GM23338 (cell line): ENCODE measurements around the gene IQCK. TPM values are rescaled to one million over a fixed set of nuclear protein-coding genes. Genes with fewer than 3 reads are reported as not detected.
A peak's percentile ranks its signal among the peaks of the same experiment; 100 is the strongest.

Source experiments
- ATAC-seq: fragments of 200-7000 bp; cut with Tn5 transposase; 3 replicates; pipeline ENCODE4 v1.9.1; 2020
- DNase-seq: peaks from one replicate; pipeline ENCODE4 v3.0.0-alpha.2; 2015; ENCODE audit warnings: low spot score
- H2AFZ ChIP-seq: fragments of 200-600 bp; sonication (generic); 2 replicates; pipeline ENCODE4 v1.8.0; 2016; ENCODE audit warnings: antibody characterized with exemption, mild to moderate bottlenecking, moderate library complexity
- H3F3A ChIP-seq: fragments of 200-600 bp; sonication (generic); replicated peaks from 2 replicates; pipeline ENCODE4 v1.8.0; 2017; ENCODE audit warnings: antibody characterized with exemption, mixed run types, low read depth
- H3K27ac ChIP-seq: fragments of 200-600 bp; sonication (generic); 2 replicates; pipeline ENCODE4 v1.6.1; 2016; ENCODE audit warnings: low read depth
- H3K27me3 ChIP-seq: fragments of 200-600 bp; sonication (generic); 2 replicates; pipeline ENCODE4 v1.8.0; 2016; ENCODE audit warnings: mild to moderate bottlenecking, mixed run types, moderate library complexity; ENCODE audit not compliant: insufficient read depth
- H3K36me3 ChIP-seq: fragments of 200-600 bp; sonication (generic); 2 replicates; pipeline ENCODE4 v1.8.0; 2016; ENCODE audit warnings: mild to moderate bottlenecking; ENCODE audit not compliant: insufficient read depth
- H3K4me1 ChIP-seq: fragments of 200-600 bp; sonication (generic); 2 replicates; pipeline ENCODE4 v1.8.0; 2016; ENCODE audit warnings: mild to moderate bottlenecking, moderate library complexity; ENCODE audit not compliant: insufficient read depth
- H3K4me2 ChIP-seq: fragments of 200-600 bp; sonication (generic); 2 replicates; pipeline ENCODE4 v1.7.1; 2017; ENCODE audit warnings: mixed run types
- H3K4me3 ChIP-seq: fragments of 200-600 bp; sonication (generic); 2 replicates; pipeline ENCODE4 v1.6.1; 2016; ENCODE audit warnings: mixed run types
- H3K79me2 ChIP-seq: fragments of 200-600 bp; sonication (generic); replicated peaks from 2 replicates; pipeline ENCODE4 v1.8.0; 2017; ENCODE audit warnings: mild to moderate bottlenecking; ENCODE audit not compliant: insufficient read depth
- H3K9me2 ChIP-seq: fragments of 200-600 bp; sonication (generic); 2 replicates; pipeline ENCODE4 v1.8.0; 2017; ENCODE audit not compliant: insufficient read depth
- H4K20me1 ChIP-seq: fragments of 200-600 bp; sonication (generic); replicated peaks from 2 replicates; pipeline ENCODE4 v1.8.0; 2017; ENCODE audit warnings: mild to moderate bottlenecking; ENCODE audit not compliant: insufficient read depth
- H3K27ac Mint-ChIP-seq: 2 replicates; pipeline ENCODE4 v1.8.0; 2020; ENCODE audit warnings: inconsistent platforms, mild to moderate bottlenecking, moderate library complexity, mixed read lengths
- H3K27me3 Mint-ChIP-seq: 3 replicates; pipeline ENCODE4 v1.8.0; 2022; ENCODE audit warnings: low read depth, mild to moderate bottlenecking, moderate library complexity, mixed read lengths, inconsistent platforms; ENCODE audit not compliant: insufficient read depth, poor library complexity
- H3K36me3 Mint-ChIP-seq: 3 replicates; pipeline ENCODE4 v1.8.0; 2021; ENCODE audit warnings: low read depth, mild to moderate bottlenecking, inconsistent platforms, moderate library complexity, mixed read lengths
- H3K4me1 Mint-ChIP-seq: 3 replicates; pipeline ENCODE4 v1.8.0; 2020; ENCODE audit warnings: mild to moderate bottlenecking, inconsistent platforms, mixed read lengths
- H3K4me3 Mint-ChIP-seq: 3 replicates; pipeline ENCODE4 v1.8.0; 2021; ENCODE audit warnings: moderate library complexity, mild to moderate bottlenecking, inconsistent platforms, mixed read lengths
- H3K9me3 Mint-ChIP-seq: 3 replicates; pipeline ENCODE4 v1.8.0; 2020; ENCODE audit warnings: moderate library complexity, mild to moderate bottlenecking, inconsistent platforms, mixed read lengths
- EZH2 ChIP-seq: fragments of 200-600 bp; sonication (generic); IDR thresholded peaks from one replicate; pipeline ENCODE4 v1.8.0; 2017; ENCODE audit warnings: antibody characterized with exemption, mild to moderate bottlenecking, low read depth; ENCODE audit not compliant: unreplicated experiment
- EZH2phosphoT487 ChIP-seq: fragments of 200-600 bp; sonication (generic); IDR thresholded peaks from one replicate; pipeline ENCODE4 v1.8.1; 2018; ENCODE audit warnings: antibody characterized with exemption; ENCODE audit not compliant: unreplicated experiment
- JUNB ChIP-seq: IDR thresholded peaks from one replicate; pipeline ENCODE4 v1.6.1; 2016; ENCODE audit warnings: antibody characterized with exemption; ENCODE audit not compliant: unreplicated experiment
- NANOG ChIP-seq: IDR thresholded peaks from 2 replicates; pipeline ENCODE4 v1.6.1; 2016; ENCODE audit warnings: antibody characterized with exemption, borderline replicate concordance
- POLR2AphosphoS5 ChIP-seq: IDR thresholded peaks from 2 replicates; pipeline ENCODE4 v1.6.1; 2016; ENCODE audit warnings: antibody characterized with exemption, low read depth
- STAT1 ChIP-seq: IDR thresholded peaks from one replicate; pipeline ENCODE4 v1.6.1; 2016; ENCODE audit warnings: antibody characterized with exemption; ENCODE audit not compliant: unreplicated experiment
- ZNF114 ChIP-seq: fragments of 250-450 bp; sonication (Bioruptor Pico); IDR thresholded peaks from 2 replicates; pipeline ENCODE4 v1.5.0; 2020; ENCODE audit warnings: mild to moderate bottlenecking, moderate library complexity
- ZNF331 ChIP-seq: fragments of 250-450 bp; sonication (Bioruptor Pico); IDR thresholded peaks from 2 replicates; pipeline ENCODE4 v1.5.0; 2020; ENCODE audit warnings: low read depth, mild to moderate bottlenecking, moderate library complexity
- polyA plus RNA-seq: library from polyadenylated mRNA; unstranded; fragments of >200 nt; fragmentation: Nextera tagmentation; extraction: Ambion mirVana; gene quantifications from 2 replicates; pipeline ENCODE4 v1.2.1, GENCODE V29; 2016
- total RNA-seq: library from RNA; depleted of rRNA; stranded (reverse); fragments of >200 nt; shearing (Covaris generic); gene quantifications from 2 replicates; pipeline ENCODE4 v1.2.3, GENCODE V29; 2014
- TF ChIP-seq, protein P1 (sequence below), 2 experiments: fragments of 200-600 bp in 1 of 2; sonication (generic) in 1 of 2; conservative IDR thresholded peaks; 2 replicates each; pipeline versions ENCODE4 v1.5.1 to v1.6.1; 2016 to 2017; ENCODE audit warnings: antibody characterized with exemption in 2 of 2, low read depth in 2 of 2, mild to moderate bottlenecking in 2 of 2, moderate library complexity in 1 of 2
- TF ChIP-seq, protein P2 (sequence below): fragments of 250-450 bp; sonication (Bioruptor Pico); IDR thresholded peaks from 2 replicates; pipeline ENCODE4 v1.5.0; 2020; ENCODE audit warnings: mild to moderate bottlenecking, moderate library complexity
- TF ChIP-seq, protein P3 (sequence below): IDR thresholded peaks from 2 replicates; pipeline ENCODE4 v1.6.1; 2016; ENCODE audit warnings: antibody characterized with exemption

IQCK gene
- total and polyA plus RNA-seq, 2 experiments from 2014 or later, result 7.6 to 10.0 TPM

DNA sequence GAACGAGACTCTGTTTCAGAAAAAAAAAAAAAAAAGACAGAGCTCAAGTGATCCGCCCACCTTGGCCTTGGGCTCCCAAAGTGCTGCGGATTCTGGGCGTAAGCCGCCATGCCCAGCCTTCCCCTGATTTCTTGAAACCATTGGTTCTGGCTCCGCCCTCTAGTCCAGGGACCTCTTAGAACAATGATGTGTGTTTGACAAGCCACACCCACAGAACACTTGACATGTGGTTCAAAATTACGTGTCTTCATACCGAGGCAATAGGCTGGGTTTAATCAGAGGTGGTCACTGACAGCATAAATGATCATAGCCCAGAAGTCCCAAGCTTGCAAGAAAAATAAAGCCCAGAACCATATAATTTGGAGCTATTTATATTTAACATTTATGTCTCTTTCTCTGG lies 23.1 kb upstream of the IQCK start:
- H3K4me1 ChIP-seq, result no peaks in the 10 kb centered on the region
- no peak overlapping the region for H3K4me2 ChIP-seq
- ATAC-seq (no peak; the same call in 1 of the 3 replicates), DNase-seq (peak; percentile 37)
- H3K9me2 ChIP-seq, result no peaks in the 10 kb centered on the region
- H3K36me3 ChIP-seq, result peaks cover 8% of the 10 kb centered on the region; the same call in 1 of the 2 replicates
- H4K20me1 ChIP-seq, result peaks cover 5% of the 10 kb centered on the region; the same call in 1 of the 2 replicates
- Mint-ChIP-seq H3K4me1 (no peaks in the 10 kb centered on the region), H3K27me3 (no peaks in the 10 kb centered on the region), H3K4me3 (no peak overlapping the region), H3K27ac (no peak overlapping the region), H3K36me3 (peaks cover 76% of the 10 kb centered on the region), H3K9me3 (peaks cover 22% of the 10 kb centered on the region; the same call in 2 of the 3 replicates)
- H3K4me3 ChIP-seq, result no peak overlapping the region
- 0 out of 2 replicates have a peak, but pooled peaks cover 3% of the 10 kb centered on the region for H3F3A ChIP-seq
- H3K27me3 ChIP-seq, result no peaks in the 10 kb centered on the region
- H3K27ac ChIP-seq, result no peak overlapping the region
- TF ChIP-seq, protein P1, sequence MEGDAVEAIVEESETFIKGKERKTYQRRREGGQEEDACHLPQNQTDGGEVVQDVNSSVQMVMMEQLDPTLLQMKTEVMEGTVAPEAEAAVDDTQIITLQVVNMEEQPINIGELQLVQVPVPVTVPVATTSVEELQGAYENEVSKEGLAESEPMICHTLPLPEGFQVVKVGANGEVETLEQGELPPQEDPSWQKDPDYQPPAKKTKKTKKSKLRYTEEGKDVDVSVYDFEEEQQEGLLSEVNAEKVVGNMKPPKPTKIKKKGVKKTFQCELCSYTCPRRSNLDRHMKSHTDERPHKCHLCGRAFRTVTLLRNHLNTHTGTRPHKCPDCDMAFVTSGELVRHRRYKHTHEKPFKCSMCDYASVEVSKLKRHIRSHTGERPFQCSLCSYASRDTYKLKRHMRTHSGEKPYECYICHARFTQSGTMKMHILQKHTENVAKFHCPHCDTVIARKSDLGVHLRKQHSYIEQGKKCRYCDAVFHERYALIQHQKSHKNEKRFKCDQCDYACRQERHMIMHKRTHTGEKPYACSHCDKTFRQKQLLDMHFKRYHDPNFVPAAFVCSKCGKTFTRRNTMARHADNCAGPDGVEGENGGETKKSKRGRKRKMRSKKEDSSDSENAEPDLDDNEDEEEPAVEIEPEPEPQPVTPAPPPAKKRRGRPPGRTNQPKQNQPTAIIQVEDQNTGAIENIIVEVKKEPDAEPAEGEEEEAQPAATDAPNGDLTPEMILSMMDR (conservative IDR thresholded peaks at IDR 0.05; ENCODE audit: low read depth in 2 of 2), result no peak
- TF ChIP-seq ZNF114 (CRISPR knock-in tag) (no peak), EZH2 (no peak), JUNB (no peak), ZNF331 (CRISPR knock-in tag) (no peak), POLR2AphosphoS5 (no peak), EZH2phosphoT487 (no peak), NANOG (no peak), STAT1 (no peak)
- TF ChIP-seq, protein P2, sequence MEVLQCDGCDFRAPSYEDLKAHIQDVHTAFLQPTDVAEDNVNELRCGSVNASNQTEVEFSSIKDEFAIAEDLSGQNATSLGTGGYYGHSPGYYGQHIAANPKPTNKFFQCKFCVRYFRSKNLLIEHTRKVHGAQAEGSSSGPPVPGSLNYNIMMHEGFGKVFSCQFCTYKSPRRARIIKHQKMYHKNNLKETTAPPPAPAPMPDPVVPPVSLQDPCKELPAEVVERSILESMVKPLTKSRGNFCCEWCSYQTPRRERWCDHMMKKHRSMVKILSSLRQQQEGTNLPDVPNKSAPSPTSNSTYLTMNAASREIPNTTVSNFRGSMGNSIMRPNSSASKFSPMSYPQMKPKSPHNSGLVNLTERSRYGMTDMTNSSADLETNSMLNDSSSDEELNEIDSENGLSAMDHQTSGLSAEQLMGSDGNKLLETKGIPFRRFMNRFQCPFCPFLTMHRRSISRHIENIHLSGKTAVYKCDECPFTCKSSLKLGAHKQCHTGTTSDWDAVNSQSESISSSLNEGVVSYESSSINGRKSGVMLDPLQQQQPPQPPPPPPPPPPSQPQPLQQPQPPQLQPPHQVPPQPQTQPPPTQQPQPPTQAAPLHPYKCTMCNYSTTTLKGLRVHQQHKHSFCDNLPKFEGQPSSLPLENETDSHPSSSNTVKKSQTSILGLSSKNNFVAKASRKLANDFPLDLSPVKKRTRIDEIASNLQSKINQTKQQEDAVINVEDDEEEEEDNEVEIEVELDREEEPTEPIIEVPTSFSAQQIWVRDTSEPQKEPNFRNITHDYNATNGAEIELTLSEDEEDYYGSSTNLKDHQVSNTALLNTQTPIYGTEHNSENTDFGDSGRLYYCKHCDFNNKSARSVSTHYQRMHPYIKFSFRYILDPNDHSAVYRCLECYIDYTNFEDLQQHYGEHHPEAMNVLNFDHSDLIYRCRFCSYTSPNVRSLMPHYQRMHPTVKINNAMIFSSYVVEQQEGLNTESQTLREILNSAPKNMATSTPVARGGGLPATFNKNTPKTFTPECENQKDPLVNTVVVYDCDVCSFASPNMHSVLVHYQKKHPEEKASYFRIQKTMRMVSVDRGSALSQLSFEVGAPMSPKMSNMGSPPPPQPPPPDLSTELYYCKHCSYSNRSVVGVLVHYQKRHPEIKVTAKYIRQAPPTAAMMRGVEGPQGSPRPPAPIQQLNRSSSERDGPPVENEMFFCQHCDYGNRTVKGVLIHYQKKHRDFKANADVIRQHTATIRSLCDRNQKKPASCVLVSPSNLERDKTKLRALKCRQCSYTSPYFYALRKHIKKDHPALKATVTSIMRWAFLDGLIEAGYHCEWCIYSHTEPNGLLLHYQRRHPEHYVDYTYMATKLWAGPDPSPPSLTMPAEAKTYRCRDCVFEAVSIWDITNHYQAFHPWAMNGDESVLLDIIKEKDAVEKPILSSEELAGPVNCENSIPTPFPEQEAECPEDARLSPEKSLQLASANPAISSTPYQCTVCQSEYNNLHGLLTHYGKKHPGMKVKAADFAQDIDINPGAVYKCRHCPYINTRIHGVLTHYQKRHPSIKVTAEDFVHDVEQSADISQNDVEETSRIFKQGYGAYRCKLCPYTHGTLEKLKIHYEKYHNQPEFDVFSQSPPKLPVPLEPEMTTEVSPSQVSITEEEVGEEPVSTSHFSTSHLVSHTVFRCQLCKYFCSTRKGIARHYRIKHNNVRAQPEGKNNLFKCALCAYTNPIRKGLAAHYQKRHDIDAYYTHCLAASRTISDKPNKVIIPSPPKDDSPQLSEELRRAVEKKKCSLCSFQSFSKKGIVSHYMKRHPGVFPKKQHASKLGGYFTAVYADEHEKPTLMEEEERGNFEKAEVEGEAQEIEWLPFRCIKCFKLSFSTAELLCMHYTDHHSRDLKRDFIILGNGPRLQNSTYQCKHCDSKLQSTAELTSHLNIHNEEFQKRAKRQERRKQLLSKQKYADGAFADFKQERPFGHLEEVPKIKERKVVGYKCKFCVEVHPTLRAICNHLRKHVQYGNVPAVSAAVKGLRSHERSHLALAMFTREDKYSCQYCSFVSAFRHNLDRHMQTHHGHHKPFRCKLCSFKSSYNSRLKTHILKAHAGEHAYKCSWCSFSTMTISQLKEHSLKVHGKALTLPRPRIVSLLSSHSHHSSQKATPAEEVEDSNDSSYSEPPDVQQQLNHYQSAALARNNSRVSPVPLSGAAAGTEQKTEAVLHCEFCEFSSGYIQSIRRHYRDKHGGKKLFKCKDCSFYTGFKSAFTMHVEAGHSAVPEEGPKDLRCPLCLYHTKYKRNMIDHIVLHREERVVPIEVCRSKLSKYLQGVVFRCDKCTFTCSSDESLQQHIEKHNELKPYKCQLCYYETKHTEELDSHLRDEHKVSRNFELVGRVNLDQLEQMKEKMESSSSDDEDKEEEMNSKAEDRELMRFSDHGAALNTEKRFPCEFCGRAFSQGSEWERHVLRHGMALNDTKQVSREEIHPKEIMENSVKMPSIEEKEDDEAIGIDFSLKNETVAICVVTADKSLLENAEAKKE, result no peak
- TF ChIP-seq, protein P3, sequence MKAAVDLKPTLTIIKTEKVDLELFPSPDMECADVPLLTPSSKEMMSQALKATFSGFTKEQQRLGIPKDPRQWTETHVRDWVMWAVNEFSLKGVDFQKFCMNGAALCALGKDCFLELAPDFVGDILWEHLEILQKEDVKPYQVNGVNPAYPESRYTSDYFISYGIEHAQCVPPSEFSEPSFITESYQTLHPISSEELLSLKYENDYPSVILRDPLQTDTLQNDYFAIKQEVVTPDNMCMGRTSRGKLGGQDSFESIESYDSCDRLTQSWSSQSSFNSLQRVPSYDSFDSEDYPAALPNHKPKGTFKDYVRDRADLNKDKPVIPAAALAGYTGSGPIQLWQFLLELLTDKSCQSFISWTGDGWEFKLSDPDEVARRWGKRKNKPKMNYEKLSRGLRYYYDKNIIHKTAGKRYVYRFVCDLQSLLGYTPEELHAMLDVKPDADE, result no peak
- H3K79me2 ChIP-seq, result no peaks in the 10 kb centered on the region
- no peak overlapping the region for H2AFZ ChIP-seq
